Heart right ventricle (tissue), 16 donors: ENCODE measurements around the gene C1QTNF5. TPM values are rescaled to one million over a fixed set of nuclear protein-coding genes. Genes with fewer than 3 reads are reported as not detected.

ENCODE experiments used
- ATAC-seq, 8 donors: fragments of 200-7000 bp; cut with Tn5 transposase; one replicate each; pipeline ENCODE4 v1.9.1; 2020; ENCODE audit warnings: mild to moderate bottlenecking in 8 of 8, moderate library complexity in 8 of 8, moderate number of reproducible peaks in 1 of 8
- DNase-seq, 2 donors: peaks; one replicate each; pipeline ENCODE4 v3.0.0-alpha.2; 2020
- H3K27ac ChIP-seq, 10 donors: fragments of 200-600 bp; sonication (generic) in 2 of 10; one replicate each; pipeline versions ENCODE4 v1.5.0 to v1.8.0; 2020 to 2022; ENCODE audit warnings: mild to moderate bottlenecking in 3 of 10
- H3K27me3 ChIP-seq, 7 donors: fragments of 200-600 bp; one replicate each; pipeline ENCODE4 v1.8.0; 2021 to 2022; ENCODE audit warnings: mild to moderate bottlenecking in 2 of 7
- H3K36me3 ChIP-seq, 9 donors: fragments of 200-600 bp; sonication (generic) in 1 of 9; one replicate each; pipeline versions ENCODE4 v1.5.0 to v1.8.0; 2020 to 2022; ENCODE audit warnings: mild to moderate bottlenecking in 2 of 9
- H3K4me1 ChIP-seq, 9 donors: fragments of 200-600 bp; sonication (generic) in 1 of 9; one replicate each; pipeline versions ENCODE4 v1.5.0 to v1.8.0; 2020 to 2022; ENCODE audit warnings: mild to moderate bottlenecking in 4 of 9
- H3K4me3 ChIP-seq, 10 donors: fragments of 200-600 bp; sonication (generic) in 2 of 10; one replicate each; pipeline versions ENCODE4 v1.5.0 to v1.8.0; 2020 to 2022; ENCODE audit warnings: mild to moderate bottlenecking in 7 of 10, moderate library complexity in 2 of 10
- H3K9me3 ChIP-seq, 11 donors: fragments of 200-600 bp in 10 of 11; sonication (generic) in 2 of 11; one replicate each; pipeline versions ENCODE4 v1.5.0 to v1.8.0; 2013 to 2022; ENCODE audit warnings: mild to moderate bottlenecking in 2 of 11, control low read depth in 1 of 11, moderate library complexity in 1 of 11
- WGBS, 2 donors: extraction: QIAGEN DNeasy Blood & Tissue Kit; methylation state at CpG; one replicate each; pipeline ENCODE4 v1.1.7; 2013; ENCODE audit warnings: inconsistent platforms in 1 of 2; 5-methylcytosine and 5-hydroxymethylcytosine counted together
- intact Hi-C, 10 donors: fragments of 100-400 bp; cut with DNase I; formaldehyde crosslinking; loops; one replicate each; pipeline versions ENCODE4 v1.11.1 to v1.14.2; 2022
- polyA plus RNA-seq, 2 donors: library from polyadenylated mRNA; stranded (reverse); fragments of 200-250 nt; gene quantifications; one replicate each; pipeline ENCODE4 v1.2.3, GENCODE V29; 2013
- total RNA-seq, 10 donors: library from RNA; stranded (reverse); fragmentation: NEBNext Ultra II Directional in 3 of 10; extraction: Animal tissue kit (Norgen Biotek cat#: 25700) in 3 of 10; gene quantifications; one replicate each; pipeline versions ENCODE4 v1.2.1 to v1.2.4, GENCODE V29; 2021 to 2023
- TF ChIP-seq, protein P1 (sequence below), 9 donors: fragments of 200-600 bp; sonication (generic) in 2 of 9; IDR thresholded peaks; one replicate each; pipeline versions ENCODE4 v1.5.0 to v1.8.0; 2021 to 2022; ENCODE audit warnings: antibody characterized with exemption in 9 of 9, mild to moderate bottlenecking in 5 of 9, moderate library complexity in 1 of 9
- donor health status: Arrhythmogenic right ventricular cardiomyopathy.
- donor health status: ischemic (EF 13 %, LVEDD 7.1; RV severe dilation, severe dysfunction).
- donor health status: healthy with polysubstance abuse.
- donor health status: DM: no; HTN: yes; CAD: no.
- donor health status: DM: no; HTN: no; CAD: no.
- donor health status: ischemic (EF 25% LVEDD 6.9; RV normal size, moderate dysfunction).
- donor health status: ischemic (EF 25% LVEDD 5.7; RV mildly dilated, moderate dysfunction).
- donor health status: healthy.
- donor health status: DM: yes; HTN: yes; CAD: no.
- donor health status: Ischemic cardiomyopathy.
- donor health status: ischemic (EF 35%, LVEDD 5.7; RV mildly dilated, moderate dysfunction).
- donor health status: nonischemic (EF 11% LVEDD 7.7; RV severe dilation, severe dysfunction).
- donor health status: DM: yes; HTN: yes; CAD: no.
- donor health status: PGD.
- donor health status: ischemic (EF 29% LVEDD 5.4; RV normal size, mild dysfunction).
- donor health status: nonischemic (EF 23%, LVEDD 6.1; RV moderate dilation, normal function).

C1QTNF5 gene
- total and polyA plus RNA-seq, 12 donors, result 11.4 to 35.7 (median 21.8) TPM

- Histone ChIP-seq H3K27ac (peak overlapping the region; percentile 80 to 98 (median 92)), H3K36me3 (peaks cover 0 to 22% (median 5%) of the 10 kb centered on the region in 9 donors), H3K9me3 (no peaks in the 10 kb centered on the region), H3K27me3 (peaks cover 0 to 47% (median 0%) of the 10 kb centered on the region in 7 donors), H3K4me3 (peak overlapping the region; percentile 47 to 65 (median 59)), H3K4me1 (peaks cover 20 to 90% (median 60%) of the 10 kb centered on the region in 9 donors)
- DNase-seq (no peak), ATAC-seq (peak in 6 of 8 donors; percentile 3 to 50 (median 34))
- intact Hi-C loops, result no loop called here
- WGBS, 2 donors, result 30 to 32% methylated on average over 44 of the region's 44 CpGs
- TF ChIP-seq, protein P1, sequence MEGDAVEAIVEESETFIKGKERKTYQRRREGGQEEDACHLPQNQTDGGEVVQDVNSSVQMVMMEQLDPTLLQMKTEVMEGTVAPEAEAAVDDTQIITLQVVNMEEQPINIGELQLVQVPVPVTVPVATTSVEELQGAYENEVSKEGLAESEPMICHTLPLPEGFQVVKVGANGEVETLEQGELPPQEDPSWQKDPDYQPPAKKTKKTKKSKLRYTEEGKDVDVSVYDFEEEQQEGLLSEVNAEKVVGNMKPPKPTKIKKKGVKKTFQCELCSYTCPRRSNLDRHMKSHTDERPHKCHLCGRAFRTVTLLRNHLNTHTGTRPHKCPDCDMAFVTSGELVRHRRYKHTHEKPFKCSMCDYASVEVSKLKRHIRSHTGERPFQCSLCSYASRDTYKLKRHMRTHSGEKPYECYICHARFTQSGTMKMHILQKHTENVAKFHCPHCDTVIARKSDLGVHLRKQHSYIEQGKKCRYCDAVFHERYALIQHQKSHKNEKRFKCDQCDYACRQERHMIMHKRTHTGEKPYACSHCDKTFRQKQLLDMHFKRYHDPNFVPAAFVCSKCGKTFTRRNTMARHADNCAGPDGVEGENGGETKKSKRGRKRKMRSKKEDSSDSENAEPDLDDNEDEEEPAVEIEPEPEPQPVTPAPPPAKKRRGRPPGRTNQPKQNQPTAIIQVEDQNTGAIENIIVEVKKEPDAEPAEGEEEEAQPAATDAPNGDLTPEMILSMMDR (IDR thresholded peaks at IDR 0.05), result no peak
Measured at GRCh38 chr11:119363081-119363850, 22.6 kb upstream of the C1QTNF5 start.

- TF ChIP-seq, protein P1 (IDR thresholded peaks at IDR 0.05), result no peak
- Histone ChIP-seq H3K4me3 (peak overlapping the region; percentile 47 to 65 (median 59)), H3K27ac (peak overlapping the region; percentile 80 to 98 (median 92)), H3K9me3 (no peaks in the 10 kb centered on the region), H3K4me1 (peaks cover 15 to 84% (median 54%) of the 10 kb centered on the region in 9 donors), H3K36me3 (peaks cover 0 to 27% (median 7%) of the 10 kb centered on the region in 9 donors), H3K27me3 (peaks cover 0 to 47% (median 0%) of the 10 kb centered on the region in 7 donors)
- DNase-seq (no peak), ATAC-seq (peak in 3 of 8 donors; percentile 0 to 1 (median 1))
- 47 to 54% methylated on average over 5 of the region's 5 CpGs for WGBS, 2 donors
- intact Hi-C loops, result no loop called here
Measured at GRCh38 chr11:119362741-119363080, 22.0 kb upstream of the C1QTNF5 start.

DNA sequence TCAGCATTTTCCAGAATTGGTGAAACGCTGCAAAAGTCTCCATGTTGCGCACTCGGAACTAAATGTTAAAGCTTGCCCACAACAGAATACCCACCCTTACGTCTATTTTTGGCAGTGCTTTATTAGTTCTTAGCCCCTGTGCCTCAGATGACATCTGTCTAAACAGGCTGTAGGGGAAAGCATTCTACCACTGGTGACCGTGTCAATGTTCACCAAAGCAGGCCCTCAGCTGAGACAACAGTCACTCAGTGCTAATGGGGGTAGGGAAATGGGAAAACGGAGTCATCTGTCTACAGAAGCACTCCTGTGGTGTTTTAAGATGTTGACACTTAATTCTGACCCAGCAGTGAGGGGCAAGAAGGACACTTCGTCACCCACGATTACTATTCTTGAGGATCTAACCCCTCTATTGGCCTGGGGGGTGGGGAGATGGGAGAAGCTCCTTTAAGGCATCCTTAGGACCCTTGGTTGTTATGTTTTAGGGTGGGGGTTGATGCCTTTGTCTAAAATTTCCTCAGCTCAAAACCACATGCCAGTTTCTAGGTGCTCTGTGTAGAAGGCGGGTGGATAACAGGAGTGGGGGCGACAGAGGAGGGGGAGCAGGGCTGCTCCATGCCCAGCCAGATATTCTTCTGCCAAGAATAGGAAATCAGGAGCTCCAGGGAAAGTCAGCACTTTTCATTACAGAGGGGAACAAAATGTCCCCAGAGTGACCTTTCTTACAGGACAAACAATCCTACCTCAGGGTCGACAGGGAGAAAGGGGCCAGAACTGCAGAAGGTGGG lies 21.4 kb upstream of the C1QTNF5 start:
- Histone ChIP-seq H3K36me3 (peaks cover 0 to 33% (median 7%) of the 10 kb centered on the region in 9 donors), H3K4me3 (peak overlapping the region in 9 of 10 donors; percentile 47 to 65 (median 59)), H3K9me3 (no peaks in the 10 kb centered on the region), H3K4me1 (peaks cover 15 to 83% (median 48%) of the 10 kb centered on the region in 9 donors), H3K27ac (peak overlapping the region; percentile 80 to 98 (median 92)), H3K27me3 (peaks cover 0 to 42% (median 0%) of the 10 kb centered on the region in 7 donors)
- peak in 4 of 8 donors; percentile 24 to 40 (median 33) for ATAC-seq
- TF ChIP-seq, protein P1 (IDR thresholded peaks at IDR 0.05), result no peak
- intact Hi-C loops, result no loop called here
- no peak for DNase-seq
- WGBS, 2 donors, result 40 to 54% methylated on average over 11 of the region's 11 CpGs
